ENCODE measurements around the gene PRKG2. TPM values are rescaled to one million over a fixed set of nuclear protein-coding genes. Genes with fewer than 3 reads are reported as not detected.

The PRKG2 gene
- total and polyA plus RNA-seq, 2 donors (not counting 3 experiments of a cell fraction or from before 2014, with no cell fraction given): not detected

DNA sequence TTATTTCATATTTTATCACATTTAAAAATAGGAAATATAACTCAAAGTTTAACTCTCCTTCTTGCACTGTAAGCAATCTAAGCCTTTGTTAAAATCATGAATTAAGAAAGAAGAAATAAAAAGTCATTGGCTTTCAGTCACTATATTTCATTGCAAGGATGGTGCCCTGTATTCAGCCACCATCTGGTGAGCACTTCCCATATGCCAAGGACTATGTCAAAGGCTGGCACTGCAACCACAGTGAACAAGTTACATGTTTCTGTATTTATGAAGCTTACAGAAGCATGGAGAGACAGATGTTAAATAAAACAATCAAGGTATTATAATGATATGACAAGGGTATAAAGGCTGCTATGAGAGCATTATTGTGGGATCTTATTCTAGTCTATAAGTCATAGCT lies 68.6 kb downstream of the PRKG2 start:
- Histone ChIP-seq H3K36me3 (ENCODE audit: control insufficient read depth in 2 of 2, extremely low read depth in 1 of 2, insufficient read depth in 2 of 2, low read length in 2 of 2) (no peaks in the 10 kb centered on the region), H3K4me2 (ENCODE audit: insufficient read depth, low read length) (no peak overlapping the region), H2AFZ (ENCODE audit: low read depth, low read length) (no peak overlapping the region), H3K79me2 (ENCODE audit: control insufficient read depth, insufficient read depth, low read length) (no peaks in the 10 kb centered on the region), H3K27ac (ENCODE audit: insufficient read depth, low read depth, low read length) (no peak overlapping the region), H4K20me1 (replicated peaks; ENCODE audit: control insufficient read depth, extremely low read depth, insufficient read depth, low read length) (no peaks in the 10 kb centered on the region), H3K27me3 (ENCODE audit: control insufficient read depth in 2 of 2, insufficient read depth in 2 of 2, low read length in 2 of 2) (no peaks in the 10 kb centered on the region), H3K9me1 (replicated peaks; ENCODE audit: control insufficient read depth, extremely low read depth, insufficient read depth, low read length) (no peaks in the 10 kb centered on the region), H3K9me3 (replicated peaks; ENCODE audit: control insufficient read depth, insufficient read depth, low read length) (no peaks in the 10 kb centered on the region), H3K4me3 (replicated peaks in 1 of 3; ENCODE audit: insufficient read depth in 1 of 3, low read depth in 1 of 3, low read length in 3 of 3) (no peak overlapping the region), H3K9ac (replicated peaks; ENCODE audit: extremely low read depth, insufficient read depth, low read length) (no peak overlapping the region), H3K4me1 (ENCODE audit: control insufficient read depth, extremely low read depth, insufficient read depth, low read length) (no peaks in the 10 kb centered on the region)
- dilution Hi-C loops (cut with MboI; ENCODE audit: extremely low pct_ligation_motif_present, low sequenced_read_pairs) (no loop called here), intact Hi-C loops (cut with micrococcal nuclease) (no loop called here)
- ChIA-PET CTCF (no interaction called here), POLR2A (no interaction called here)
- no peak for DNase-seq (ENCODE audit: low read depth, low spot score)
- FAIRE-seq: no peak
- TF ChIP-seq FOS (IDR thresholded peaks at IDR 0.05; ENCODE audit: borderline replicate concordance, insufficient read depth, low read length): no peak
- no peak for TF ChIP-seq JUN (IDR thresholded peaks at IDR 0.05; ENCODE audit: borderline replicate concordance, insufficient read depth, insufficient read length, low read depth)
- BruUV-seq (replicated peaks): no TSS peak

DNA sequence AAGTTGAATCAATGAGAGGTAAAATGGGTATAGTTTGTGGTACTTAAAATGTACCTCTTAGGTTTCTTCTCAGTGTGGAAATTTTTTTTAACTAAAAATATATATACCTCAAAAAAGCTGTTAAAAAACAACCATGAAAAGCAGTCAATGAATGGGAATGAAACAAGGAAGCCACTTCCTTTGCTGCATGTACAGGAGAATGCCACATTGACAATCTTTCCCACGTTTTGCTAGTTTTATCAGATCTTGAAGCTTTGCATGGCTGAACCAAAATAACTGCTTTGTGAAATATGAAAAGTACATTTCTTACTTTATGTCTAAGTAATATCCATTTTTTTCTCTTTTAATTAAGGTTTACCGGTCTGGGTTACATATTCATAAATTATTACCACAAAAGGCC lies 71.8 kb downstream of the PRKG2 start:
- H2AFZ ChIP-seq (ENCODE audit: low read depth, low read length): no peak overlapping the region
- no peaks in the 10 kb centered on the region for H4K20me1 ChIP-seq (replicated peaks; ENCODE audit: control insufficient read depth, extremely low read depth, insufficient read depth, low read length)
- H3K4me2 ChIP-seq (ENCODE audit: insufficient read depth, low read length): no peak overlapping the region
- no peak overlapping the region for H3K27ac ChIP-seq (ENCODE audit: insufficient read depth, low read depth, low read length)
- ChIA-PET CTCF (no interaction called here), POLR2A (no interaction called here)
- H3K9me3 ChIP-seq (replicated peaks; ENCODE audit: control insufficient read depth, insufficient read depth, low read length): no peaks in the 10 kb centered on the region
- FAIRE-seq: no peak
- TF ChIP-seq GATA2 (IDR thresholded peaks at IDR 0.05; ENCODE audit: insufficient read depth, insufficient read length, low read depth, low read length): no peak
- TF ChIP-seq POLR2AphosphoS5 (IDR thresholded peaks at IDR 0.05; ENCODE audit: insufficient read depth, low read depth, low read length): no peak
- TF ChIP-seq EZH2 (IDR thresholded peaks at IDR 0.05; ENCODE audit: borderline replicate concordance, low read depth, low read length, severe bottlenecking): no peak
- TF ChIP-seq, protein P1, sequence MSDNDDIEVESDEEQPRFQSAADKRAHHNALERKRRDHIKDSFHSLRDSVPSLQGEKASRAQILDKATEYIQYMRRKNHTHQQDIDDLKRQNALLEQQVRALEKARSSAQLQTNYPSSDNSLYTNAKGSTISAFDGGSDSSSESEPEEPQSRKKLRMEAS (IDR thresholded peaks at IDR 0.05; ENCODE audit: insufficient read depth, insufficient read length): no peak
- TF ChIP-seq JUN (IDR thresholded peaks at IDR 0.05; ENCODE audit: borderline replicate concordance, insufficient read depth, insufficient read length, low read depth): no peak
- TF ChIP-seq MYC (IDR thresholded peaks at IDR 0.05; ENCODE audit: low read depth, low read length): no peak
- TF ChIP-seq FOS (IDR thresholded peaks at IDR 0.05; ENCODE audit: borderline replicate concordance, insufficient read depth, low read length): no peak
- TF ChIP-seq, protein P2, sequence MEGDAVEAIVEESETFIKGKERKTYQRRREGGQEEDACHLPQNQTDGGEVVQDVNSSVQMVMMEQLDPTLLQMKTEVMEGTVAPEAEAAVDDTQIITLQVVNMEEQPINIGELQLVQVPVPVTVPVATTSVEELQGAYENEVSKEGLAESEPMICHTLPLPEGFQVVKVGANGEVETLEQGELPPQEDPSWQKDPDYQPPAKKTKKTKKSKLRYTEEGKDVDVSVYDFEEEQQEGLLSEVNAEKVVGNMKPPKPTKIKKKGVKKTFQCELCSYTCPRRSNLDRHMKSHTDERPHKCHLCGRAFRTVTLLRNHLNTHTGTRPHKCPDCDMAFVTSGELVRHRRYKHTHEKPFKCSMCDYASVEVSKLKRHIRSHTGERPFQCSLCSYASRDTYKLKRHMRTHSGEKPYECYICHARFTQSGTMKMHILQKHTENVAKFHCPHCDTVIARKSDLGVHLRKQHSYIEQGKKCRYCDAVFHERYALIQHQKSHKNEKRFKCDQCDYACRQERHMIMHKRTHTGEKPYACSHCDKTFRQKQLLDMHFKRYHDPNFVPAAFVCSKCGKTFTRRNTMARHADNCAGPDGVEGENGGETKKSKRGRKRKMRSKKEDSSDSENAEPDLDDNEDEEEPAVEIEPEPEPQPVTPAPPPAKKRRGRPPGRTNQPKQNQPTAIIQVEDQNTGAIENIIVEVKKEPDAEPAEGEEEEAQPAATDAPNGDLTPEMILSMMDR (IDR thresholded peaks at IDR 0.05; ENCODE audit: extremely low read depth in 1 of 2, insufficient read depth in 1 of 2, low read depth in 1 of 2, low read length in 2 of 2): no peak
- no peak overlapping the region for H3K4me3 ChIP-seq (replicated peaks in 1 of 3; ENCODE audit: insufficient read depth in 1 of 3, low read depth in 1 of 3, low read length in 3 of 3)
- dilution Hi-C loops (cut with MboI; ENCODE audit: extremely low pct_ligation_motif_present, low sequenced_read_pairs) (no loop called here), intact Hi-C loops (cut with micrococcal nuclease) (no loop called here)
- no peaks in the 10 kb centered on the region for H3K36me3 ChIP-seq (ENCODE audit: control insufficient read depth in 2 of 2, extremely low read depth in 1 of 2, insufficient read depth in 2 of 2, low read length in 2 of 2)
- H3K27me3 ChIP-seq (ENCODE audit: control insufficient read depth in 2 of 2, insufficient read depth in 2 of 2, low read length in 2 of 2): no peaks in the 10 kb centered on the region
- no peaks in the 10 kb centered on the region for H3K9me1 ChIP-seq (replicated peaks; ENCODE audit: control insufficient read depth, extremely low read depth, insufficient read depth, low read length)
- no TSS peak for BruUV-seq (replicated peaks)
- no peak for DNase-seq (ENCODE audit: low read depth, low spot score)
- no peak overlapping the region for H3K9ac ChIP-seq (replicated peaks; ENCODE audit: extremely low read depth, insufficient read depth, low read length)
- no peaks in the 10 kb centered on the region for H3K4me1 ChIP-seq (ENCODE audit: control insufficient read depth, extremely low read depth, insufficient read depth, low read length)
- H3K79me2 ChIP-seq (ENCODE audit: control insufficient read depth, insufficient read depth, low read length): no peaks in the 10 kb centered on the region

Measured in endothelial cell of umbilical vein (primary cell).